Neural cell (in vitro differentiated cells): ENCODE data around the gene ANKRD44. TPM values are rescaled to one million over a fixed set of nuclear protein-coding genes. Genes with fewer than 3 reads are reported as not detected.

ENCODE experiments used
- H2AFZ ChIP-seq: fragments of 200-600, 300-800 bp; sonication (generic), shearing (Covaris generic); 2 replicates; pipeline ENCODE4 v1.6.0; 2014; ENCODE audit warnings: low read depth, mild to moderate bottlenecking, antibody characterized with exemption, low read length, moderate library complexity
- H3F3A ChIP-seq: fragments of 200-600 bp; shearing (Covaris generic); 2 replicates; pipeline ENCODE4 v1.6.1; 2016; ENCODE audit warnings: mild to moderate bottlenecking, moderate library complexity, mixed read lengths, antibody characterized with exemption, low read length; ENCODE audit not compliant: insufficient read depth, poor library complexity, severe bottlenecking
- H3K27ac ChIP-seq: fragments of 200-600, 300-800 bp; sonication (generic), shearing (Covaris generic); 2 replicates; pipeline ENCODE4 v1.5.1; 2014; ENCODE audit warnings: mild to moderate bottlenecking, low read length, moderate library complexity
- H3K27me3 ChIP-seq: fragments of 300-800, 200-600 bp; sonication (generic), shearing (Covaris generic); 2 replicates; pipeline ENCODE4 v1.6.0; 2014; ENCODE audit warnings: mild to moderate bottlenecking, low read depth, low read length, moderate library complexity; ENCODE audit not compliant: insufficient read depth
- H3K36me3 ChIP-seq: fragments of 300-800, 200-600 bp; sonication (generic), shearing (Covaris generic); 2 replicates; pipeline ENCODE4 v1.5.1; 2014; ENCODE audit warnings: mild to moderate bottlenecking, antibody characterized with exemption, low read length, moderate library complexity; ENCODE audit not compliant: insufficient read depth
- H3K4me2 ChIP-seq: fragments of 300-800, 200-600 bp; sonication (generic), shearing (Covaris generic); 2 replicates; pipeline ENCODE4 v1.6.0; 2014; ENCODE audit warnings: mild to moderate bottlenecking, low read length
- H3K4me3 ChIP-seq: fragments of 300-800, 200-600 bp; sonication (generic), shearing (Covaris generic); 2 replicates; pipeline ENCODE4 v1.5.1; 2014; ENCODE audit warnings: mild to moderate bottlenecking, low read length, moderate library complexity
- H3K79me2 ChIP-seq: fragments of 200-600 bp; shearing (Covaris generic); replicated peaks from 2 replicates; pipeline ENCODE4 v1.6.0; 2014; ENCODE audit warnings: mild to moderate bottlenecking, low read length, moderate library complexity; ENCODE audit not compliant: insufficient read depth
- H3K9ac ChIP-seq: fragments of 300-800, 200-600 bp; sonication (generic), shearing (Covaris generic); 2 replicates; pipeline ENCODE4 v1.6.1; 2016; ENCODE audit warnings: mild to moderate bottlenecking, low read length, mixed read lengths
- H3K9me2 ChIP-seq: fragments of 200-600 bp; shearing (Covaris generic); 2 replicates; pipeline ENCODE4 v1.6.1; 2016; ENCODE audit warnings: mild to moderate bottlenecking, low read length, mixed read lengths; ENCODE audit not compliant: insufficient read depth
- H3K9me3 ChIP-seq: fragments of 200-600, 300-800 bp; sonication (generic), shearing (Covaris generic); 2 replicates; pipeline ENCODE4 v1.6.1; 2016; ENCODE audit warnings: mild to moderate bottlenecking, mixed run types, low read length, moderate library complexity, mixed read lengths
- H4K20me1 ChIP-seq: fragments of 200-600 bp; shearing (Covaris generic); 2 replicates; pipeline ENCODE4 v1.6.1; 2016; ENCODE audit warnings: mild to moderate bottlenecking, mixed run types; ENCODE audit not compliant: insufficient read depth
- CTCF ChIP-seq: fragments of 450-650 bp; IDR thresholded peaks from 2 replicates; pipeline ENCODE4 v1.5.1; 2014; ENCODE audit warnings: antibody characterized with exemption, mild to moderate bottlenecking, moderate library complexity; ENCODE audit not compliant: poor library complexity, severe bottlenecking
- EP300 ChIP-seq: fragments of 450-650 bp; conservative IDR thresholded peaks from 2 replicates; pipeline ENCODE4 v1.6.1; 2014; ENCODE audit warnings: antibody characterized with exemption, mild to moderate bottlenecking, moderate library complexity; ENCODE audit not compliant: poor library complexity, severe bottlenecking
- EZH2 ChIP-seq: fragments of 200-600, 300-800 bp; shearing (Covaris generic), sonication (generic); IDR thresholded peaks from 2 replicates; pipeline ENCODE4 v1.6.1; 2014; ENCODE audit warnings: antibody characterized with exemption, low read length, borderline replicate concordance, mild to moderate bottlenecking; ENCODE audit not compliant: insufficient read depth, poor library complexity, severe bottlenecking
- MXI1 ChIP-seq: fragments of 450-650 bp; conservative IDR thresholded peaks from 2 replicates; pipeline ENCODE4 v1.6.1; 2014; ENCODE audit warnings: antibody characterized with exemption, mild to moderate bottlenecking; ENCODE audit not compliant: poor library complexity, severe bottlenecking
- POLR2AphosphoS5 ChIP-seq: IDR thresholded peaks from 2 replicates; pipeline ENCODE4 v1.6.1; 2012
- RAD21 ChIP-seq: fragments of 450-650 bp; conservative IDR thresholded peaks from 2 replicates; pipeline ENCODE4 v1.6.1; 2014; ENCODE audit warnings: antibody characterized with exemption, mild to moderate bottlenecking, moderate library complexity
- REST ChIP-seq: IDR thresholded peaks from 2 replicates; pipeline ENCODE4 v1.6.1; 2012; ENCODE audit warnings: borderline replicate concordance
- SMC3 ChIP-seq: fragments of 450-650 bp; conservative IDR thresholded peaks from 2 replicates; pipeline ENCODE4 v1.6.1; 2014; ENCODE audit warnings: antibody characterized with exemption, mild to moderate bottlenecking, moderate library complexity; ENCODE audit not compliant: poor library complexity
- TAF1 ChIP-seq: IDR thresholded peaks from 2 replicates; pipeline ENCODE4 v1.6.1; 2012; ENCODE audit warnings: low read depth
- polyA plus RNA-seq: library from polyadenylated mRNA; depleted of rRNA; stranded (reverse); fragments of >200 nt; gene quantifications from 2 replicates; pipeline ENCODE4 v1.2.3, GENCODE V29; 2014

The ANKRD44 gene
- polyA plus RNA-seq, 1 donor from 2014 or later = 94.3 TPM

GRCh38 chr2:197286805-197287595 is 23.6 kb downstream of the ANKRD44 start:
- H3K4me2 ChIP-seq = no peak overlapping the region
- TF ChIP-seq MXI1 = no peak
- no peak for TF ChIP-seq EP300
- H3F3A ChIP-seq = no peaks in the 10 kb centered on the region
- H3K9ac ChIP-seq = no peak overlapping the region
- no peaks in the 10 kb centered on the region for H3K36me3 ChIP-seq
- H3K79me2 ChIP-seq = no peaks in the 10 kb centered on the region
- H3K9me3 ChIP-seq = no peaks in the 10 kb centered on the region
- no peak overlapping the region for H2AFZ ChIP-seq
- H3K9me2 ChIP-seq = no peaks in the 10 kb centered on the region
- no peak overlapping the region for H3K4me3 ChIP-seq
- H4K20me1 ChIP-seq = no peaks in the 10 kb centered on the region
- no peaks in the 10 kb centered on the region for H3K27me3 ChIP-seq
- no peak overlapping the region for H3K27ac ChIP-seq

- no peak overlapping the region for H3K4me3 ChIP-seq
- no peak overlapping the region for H3K4me2 ChIP-seq
- no peak overlapping the region for H2AFZ ChIP-seq
- no peaks in the 10 kb centered on the region for H3K9me3 ChIP-seq
- H4K20me1 ChIP-seq = no peaks in the 10 kb centered on the region
- TF ChIP-seq EZH2 = no peak
- no peak for TF ChIP-seq TAF1
- TF ChIP-seq REST = no peak
- no peak for TF ChIP-seq CTCF
- no peak for TF ChIP-seq RAD21
- TF ChIP-seq POLR2AphosphoS5 = no peak
- TF ChIP-seq SMC3 = no peak
- TF ChIP-seq MXI1 = no peak
- TF ChIP-seq EP300 = no peak
- H3K9ac ChIP-seq = no peak overlapping the region
- H3K27ac ChIP-seq = no peak overlapping the region
- H3K79me2 ChIP-seq = no peaks in the 10 kb centered on the region
- no peaks in the 10 kb centered on the region for H3K27me3 ChIP-seq
- no peaks in the 10 kb centered on the region for H3F3A ChIP-seq
- no peaks in the 10 kb centered on the region for H3K36me3 ChIP-seq
- H3K9me2 ChIP-seq = no peaks in the 10 kb centered on the region
Measured at GRCh38 chr2:197285361-197285760, 25.2 kb downstream of the ANKRD44 start.

GRCh38 chr2:197284956-197285355 is 25.6 kb downstream of the ANKRD44 start:
- no peaks in the 10 kb centered on the region for H4K20me1 ChIP-seq
- TF ChIP-seq POLR2AphosphoS5 (no peak), TAF1 (no peak), RAD21 (no peak), SMC3 (no peak), CTCF (no peak), MXI1 (no peak), REST (no peak), EZH2 (no peak), EP300 (no peak)
- no peak overlapping the region for H2AFZ ChIP-seq
- H3K4me3 ChIP-seq = no peak overlapping the region
- H3K9me2 ChIP-seq = no peaks in the 10 kb centered on the region
- H3K27ac ChIP-seq = no peak overlapping the region
- no peaks in the 10 kb centered on the region for H3K36me3 ChIP-seq
- no peaks in the 10 kb centered on the region for H3K9me3 ChIP-seq
- H3F3A ChIP-seq = no peaks in the 10 kb centered on the region
- no peaks in the 10 kb centered on the region for H3K79me2 ChIP-seq
- H3K9ac ChIP-seq = no peak overlapping the region
- H3K27me3 ChIP-seq = no peaks in the 10 kb centered on the region
- H3K4me2 ChIP-seq = no peak overlapping the region
